Activated CD8-positive, alpha-beta memory T cell treated with anti-CD3 and anti-CD28 coated beads, Interleukin-2, amount 50 U/mL, for 1 hour (primary cell): ENCODE measurements around the gene CDC27.
"Not testable (repeated sequence)": the region's sequence is repeated elsewhere in the genome, so short reads cannot be mapped to it uniquely, and the experiment has no call there.

ENCODE experiments used
- DNase-seq: peaks from one replicate; pipeline ENCODE4 v3.0.0-alpha.2; 2020; ENCODE audit errors: extremely low read depth

The CDC27 gene

DNA sequence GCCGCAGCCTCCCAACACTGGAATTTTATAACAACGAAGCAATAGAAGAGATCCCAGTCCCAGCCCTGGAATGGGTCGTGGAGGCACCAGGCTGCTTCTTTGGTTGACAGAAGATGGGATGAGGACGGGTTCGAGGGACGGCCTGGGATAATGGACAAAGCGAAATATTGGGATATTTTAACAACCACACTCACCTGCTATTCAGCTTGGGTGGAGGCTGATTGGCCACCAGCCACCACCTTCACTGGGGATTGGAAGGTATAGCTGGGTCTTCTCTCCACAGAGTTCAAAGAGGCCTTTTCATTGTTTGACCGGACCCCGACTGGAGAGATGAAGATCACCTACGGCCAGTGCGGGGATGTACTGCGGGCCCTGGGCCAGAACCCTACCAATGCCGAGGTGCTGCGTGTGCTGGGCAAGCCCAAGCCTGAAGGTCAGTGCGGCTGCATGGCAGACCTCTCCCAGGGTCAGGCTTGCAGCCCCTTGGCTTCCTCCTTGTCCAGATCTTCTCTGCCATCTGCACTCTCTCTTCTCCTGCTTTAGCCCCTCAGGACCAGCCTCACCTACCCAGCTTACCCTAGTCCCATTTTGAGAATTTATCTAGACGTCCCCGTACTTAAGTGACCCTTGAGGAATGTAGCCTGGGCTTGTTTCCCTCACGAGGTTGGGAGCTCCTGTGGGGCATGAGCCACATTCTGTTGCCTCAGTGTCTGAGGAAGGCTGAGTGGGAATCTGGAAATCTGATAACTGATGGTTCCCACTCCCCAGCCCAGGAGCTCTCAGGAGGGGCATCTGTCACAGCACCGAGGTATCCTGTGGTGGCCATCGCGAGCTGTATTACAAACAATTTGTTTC is 30.8 kb upstream of the CDC27 start:
- DNase-seq = no peak

DNA sequence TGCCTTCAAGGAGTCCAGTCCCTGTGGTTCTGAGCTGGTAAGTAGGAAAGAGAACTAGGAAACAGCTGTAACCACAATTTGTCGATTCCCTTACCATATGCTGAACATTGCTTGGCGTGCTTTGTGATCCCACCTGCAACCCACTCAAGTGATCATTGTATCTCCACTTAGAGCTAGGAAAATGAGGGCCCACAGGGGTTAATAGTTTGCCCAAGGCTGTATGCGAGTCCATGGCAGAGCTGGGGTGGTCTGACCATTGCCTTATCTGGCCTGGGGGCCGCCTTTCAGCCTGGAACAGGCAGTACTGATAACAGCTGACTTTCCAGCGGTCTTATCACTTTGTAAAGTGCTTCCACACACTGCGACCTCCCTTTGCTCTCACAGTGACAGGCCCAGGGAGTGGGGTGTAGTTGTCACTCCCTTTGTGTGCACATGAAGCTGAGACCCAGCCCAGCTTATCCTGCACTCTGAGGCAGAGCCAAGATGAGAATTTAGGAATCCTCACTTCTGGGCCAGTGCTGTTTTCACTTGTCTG is 29.9 kb upstream of the CDC27 start:
- no peak for DNase-seq

DNA sequence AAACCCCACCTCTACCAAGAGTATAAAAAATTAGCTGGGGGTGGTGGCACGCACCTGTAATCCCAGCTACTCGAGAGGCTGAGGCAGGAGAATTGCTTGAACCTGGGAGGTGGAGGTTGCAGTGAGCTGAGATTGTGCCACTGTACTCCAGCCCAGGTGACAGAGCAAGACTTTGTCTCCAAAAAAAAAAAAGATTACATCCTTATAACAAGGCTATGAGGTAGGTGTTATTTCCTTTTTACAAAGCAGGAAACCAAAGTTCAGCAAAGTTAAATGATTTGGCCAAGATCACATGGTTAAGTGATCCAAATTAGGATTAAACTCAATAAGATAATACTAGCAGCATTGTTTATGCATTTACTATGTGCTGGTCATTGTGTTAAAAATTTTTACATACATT is 28.2 kb upstream of the CDC27 start:
- not testable (repeated sequence) for DNase-seq

DNA sequence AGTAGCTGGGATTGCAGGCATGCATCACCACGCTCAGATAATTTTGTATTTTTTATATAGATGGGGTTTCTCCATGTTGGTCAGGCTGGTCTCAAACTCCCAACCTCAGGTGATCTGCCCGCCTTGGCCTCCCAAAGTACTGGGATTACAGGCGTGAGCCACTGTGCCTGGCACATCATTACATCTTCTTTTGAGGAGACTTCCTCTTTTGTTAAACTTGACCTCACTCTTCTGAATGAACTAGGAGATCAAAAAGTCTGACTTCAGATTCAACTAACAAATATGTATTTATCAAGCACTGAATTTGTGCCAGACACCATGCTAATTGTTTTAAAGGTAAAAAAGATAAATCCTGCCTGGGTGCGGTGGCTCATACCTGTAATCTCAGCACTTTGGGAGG is 27.7 kb upstream of the CDC27 start:
- not testable (repeated sequence) for DNase-seq

DNA sequence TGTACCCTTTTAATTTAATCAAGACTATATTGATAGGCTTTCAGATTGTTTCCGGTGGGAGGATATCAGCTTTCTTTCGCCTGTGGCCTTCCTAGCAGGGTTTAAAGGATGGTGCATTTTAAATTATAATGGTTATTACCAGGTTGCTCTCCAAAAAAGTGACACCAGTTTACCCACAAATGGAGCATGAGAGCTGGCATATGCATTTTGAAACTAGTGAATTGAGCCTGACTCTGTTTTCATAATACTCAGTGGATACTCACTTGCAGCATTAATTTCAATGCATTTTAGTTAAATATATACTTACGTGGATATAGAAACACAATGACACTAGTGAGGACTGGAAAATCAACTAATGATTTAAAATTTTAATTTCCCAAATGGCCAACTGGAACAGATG is 25.8 kb upstream of the CDC27 start:
- no peak for DNase-seq

DNA sequence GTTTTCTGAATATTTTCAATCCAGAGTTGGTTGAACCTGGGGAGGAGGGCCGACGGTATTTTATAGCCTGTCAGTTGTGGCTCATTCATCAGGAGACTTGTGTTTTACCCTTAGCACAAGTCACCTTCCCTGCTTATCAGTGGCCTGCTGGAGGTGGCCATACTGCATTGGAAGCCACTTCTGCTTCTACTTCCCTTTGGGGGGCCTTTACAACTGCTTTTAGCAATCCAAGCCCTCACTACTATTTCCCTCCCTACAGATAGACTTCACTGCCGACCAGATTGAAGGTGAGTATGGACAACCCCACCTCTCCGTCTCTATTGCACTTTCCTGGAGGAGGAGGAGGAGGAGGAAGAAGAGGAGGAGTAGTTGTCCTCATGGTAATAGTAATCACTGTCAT is 24.4 kb upstream of the CDC27 start:
- DNase-seq = no peak

DNA sequence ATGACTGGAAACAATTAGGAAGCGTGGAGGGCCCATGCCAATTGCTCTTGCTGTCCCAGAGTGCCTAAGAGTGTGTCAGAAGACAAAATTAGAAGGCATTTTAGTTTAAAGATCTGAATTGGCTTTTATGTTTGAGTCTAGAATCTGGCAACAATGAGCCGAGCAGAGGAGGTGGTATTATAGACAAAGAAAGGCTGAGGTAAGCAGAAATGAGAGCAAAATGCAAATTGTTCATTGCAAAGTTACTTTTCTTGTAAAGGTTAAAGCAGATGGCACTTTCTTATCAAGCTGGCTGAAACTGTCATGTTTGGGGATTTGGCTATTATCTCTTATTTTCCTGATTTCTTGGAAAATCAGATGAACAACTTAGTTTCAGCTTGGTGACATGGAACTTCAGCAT is 23.4 kb upstream of the CDC27 start:
- DNase-seq = no peak

DNA sequence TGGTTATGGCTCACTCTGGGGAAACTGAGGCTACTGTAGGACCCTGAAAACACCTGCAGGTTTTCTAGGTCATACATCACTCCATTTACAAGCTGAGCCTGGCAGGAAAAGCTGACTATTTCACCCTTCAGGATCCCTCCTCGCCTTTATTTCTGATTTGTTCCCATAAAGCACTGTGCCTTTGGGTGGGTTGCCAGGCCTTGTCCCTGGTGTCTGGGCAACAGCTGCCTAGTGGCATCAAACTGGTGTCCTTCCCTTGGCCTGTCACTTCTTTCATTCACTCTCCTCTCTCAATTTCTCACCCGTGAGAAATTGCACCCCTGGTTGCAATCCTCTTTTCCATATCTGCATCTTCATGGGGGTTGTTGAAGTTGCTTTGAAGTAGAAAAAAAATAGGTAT is 21.7 kb upstream of the CDC27 start:
- DNase-seq = no peak

DNA sequence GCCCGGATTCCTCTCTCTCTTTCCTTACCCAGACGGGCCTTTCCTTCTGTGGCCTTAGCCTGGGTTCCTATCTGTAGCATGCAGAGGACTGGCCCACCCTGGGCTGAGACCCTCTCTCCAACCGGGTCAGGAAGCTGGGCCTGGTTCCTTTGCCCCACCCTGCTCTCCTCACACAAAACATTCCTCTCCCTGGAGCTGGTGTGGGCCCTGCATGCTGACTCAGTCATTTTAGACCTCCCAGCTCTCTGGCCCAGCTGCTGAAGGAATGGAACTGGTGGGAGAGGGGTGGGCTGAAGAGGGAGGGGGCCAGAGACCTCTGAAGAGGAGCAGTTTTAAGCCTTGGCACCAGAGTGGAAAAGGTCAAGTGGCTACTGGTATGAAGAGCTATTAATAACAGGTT is 21.0 kb upstream of the CDC27 start:
- DNase-seq = no peak

DNA sequence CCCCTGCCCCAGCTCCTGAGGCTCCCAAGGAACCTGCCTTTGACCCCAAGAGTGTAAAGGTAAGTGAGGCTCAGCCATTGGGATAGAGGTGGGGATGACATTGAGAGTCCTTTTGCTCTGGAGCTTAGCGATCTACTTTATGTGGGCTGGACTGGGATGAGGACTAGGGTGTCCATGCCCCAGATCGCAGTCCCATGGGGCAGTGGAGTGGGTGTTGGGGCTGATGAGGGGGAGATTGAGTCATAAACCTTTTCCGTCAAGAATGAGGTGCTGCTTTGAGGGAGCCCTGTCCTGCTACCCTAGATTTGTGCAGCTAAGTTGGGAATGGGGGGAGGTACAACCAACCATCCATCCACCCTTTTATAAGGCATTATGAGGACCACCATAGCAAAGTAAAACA is 20.4 kb upstream of the CDC27 start:
- DNase-seq = no peak

DNA sequence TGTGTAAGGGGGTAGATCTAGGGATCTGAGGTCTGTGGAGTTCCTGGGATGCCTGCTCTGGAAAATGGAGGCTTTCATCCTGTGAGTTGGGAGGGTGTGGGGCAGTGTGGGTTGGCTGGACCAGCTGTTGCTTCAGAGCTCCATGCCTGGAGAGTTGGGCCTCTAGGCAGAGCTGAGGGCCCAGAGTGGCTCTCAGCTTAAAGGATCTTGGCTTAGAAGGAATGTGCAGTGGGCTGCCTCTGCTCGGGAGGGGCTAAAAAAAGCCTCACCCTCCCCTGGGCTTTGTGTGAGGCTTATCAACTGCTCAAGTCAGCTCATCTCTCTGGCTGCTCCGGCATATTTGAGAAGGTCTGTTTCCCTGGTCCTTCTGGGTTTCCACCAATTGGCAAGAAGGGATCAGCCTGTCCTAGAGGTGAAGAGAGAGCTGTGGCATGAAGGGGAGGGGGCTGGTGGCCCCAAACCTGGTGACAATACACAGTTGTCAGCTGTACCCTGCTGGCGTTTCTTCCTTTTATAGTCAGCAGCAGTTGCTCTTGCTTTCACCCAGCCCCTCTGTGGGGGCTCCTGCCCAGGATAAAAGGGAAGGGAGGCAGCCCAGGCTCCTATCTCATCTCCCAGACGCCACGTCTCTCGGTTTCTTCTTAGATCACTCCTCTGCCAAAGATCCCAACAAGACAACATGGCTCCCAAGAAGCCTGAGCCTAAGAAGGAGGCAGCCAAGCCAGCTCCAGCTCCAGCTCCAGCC is 19.8 kb upstream of the CDC27 start, which contains the start of gene MYL4:
Gene MYL4, plus strand, starts transcription at position 605 of the 745 bp plus-strand sequence. Its CDS starts 75 bp downstream, at position 680.
- no peak for DNase-seq

DNA sequence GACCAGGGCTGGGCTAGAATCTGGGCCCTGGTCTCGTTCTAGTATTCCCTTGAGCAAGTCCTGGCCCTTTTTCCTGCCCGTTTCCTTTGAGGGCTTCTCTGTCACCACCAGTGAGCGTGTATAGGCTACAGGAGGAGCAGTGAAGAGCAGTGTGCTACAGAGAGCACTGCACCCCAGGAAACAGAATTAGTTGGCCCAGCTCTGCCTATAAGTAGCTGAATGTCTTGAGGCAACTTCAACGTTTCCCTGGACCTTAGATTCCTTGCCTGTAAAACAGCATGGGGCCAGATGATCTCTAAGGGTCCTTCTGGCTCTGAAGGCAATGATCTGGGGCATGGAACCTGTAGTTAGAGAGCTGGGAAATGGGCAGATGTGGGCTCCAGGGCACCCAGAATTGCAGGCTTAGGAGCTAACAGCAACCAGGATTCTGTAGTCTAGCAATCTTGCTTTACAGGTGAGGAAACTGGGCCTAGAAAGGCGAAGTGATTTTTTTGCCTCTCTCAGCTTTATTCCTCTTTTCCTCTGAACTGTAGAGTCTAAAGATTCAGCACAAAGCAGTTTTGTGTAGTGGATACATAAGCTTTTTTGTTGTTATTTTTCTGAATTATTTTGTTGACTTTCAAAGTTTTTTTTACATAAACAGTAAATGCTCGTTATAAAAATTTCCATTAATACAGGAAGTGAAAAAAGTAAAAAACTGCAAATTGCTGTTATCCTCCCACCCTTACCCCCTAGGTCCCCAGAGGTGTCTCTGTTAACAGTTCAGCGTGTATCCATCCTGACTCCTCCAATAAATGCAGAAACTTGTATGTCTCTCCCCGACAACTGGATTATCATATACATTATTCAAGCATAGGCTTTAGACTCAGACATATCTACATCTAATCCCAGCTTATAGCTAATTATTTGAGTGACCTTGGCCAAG is 18.3 kb upstream of the CDC27 start:
- no peak for DNase-seq

DNA sequence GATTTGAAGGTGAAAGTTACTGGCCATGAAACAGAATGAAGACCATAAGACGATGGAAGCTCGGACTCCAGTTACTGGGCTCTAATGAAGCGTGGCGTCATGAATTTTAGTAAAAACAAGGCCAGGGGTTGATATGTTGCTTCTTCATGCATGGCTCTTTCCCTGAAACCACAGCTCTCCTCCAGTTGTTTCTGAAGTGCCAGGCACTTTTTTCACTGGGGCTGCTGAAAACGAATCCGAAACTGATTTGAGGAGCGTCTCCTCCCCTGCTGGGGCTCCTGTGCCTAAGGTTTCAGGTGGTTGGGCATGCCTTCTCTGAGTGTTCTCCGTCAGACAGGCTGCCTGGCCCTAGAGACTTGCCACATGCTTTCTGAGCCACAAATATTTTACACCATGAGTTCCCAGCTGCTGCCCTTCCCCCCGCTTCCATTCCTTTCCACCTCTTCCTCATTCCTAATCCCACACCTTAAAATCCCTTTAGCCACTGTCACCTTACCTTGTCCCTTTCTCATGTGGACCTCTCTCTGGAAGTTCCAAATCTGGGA is 16.4 kb upstream of the CDC27 start:
- DNase-seq = no peak

DNA sequence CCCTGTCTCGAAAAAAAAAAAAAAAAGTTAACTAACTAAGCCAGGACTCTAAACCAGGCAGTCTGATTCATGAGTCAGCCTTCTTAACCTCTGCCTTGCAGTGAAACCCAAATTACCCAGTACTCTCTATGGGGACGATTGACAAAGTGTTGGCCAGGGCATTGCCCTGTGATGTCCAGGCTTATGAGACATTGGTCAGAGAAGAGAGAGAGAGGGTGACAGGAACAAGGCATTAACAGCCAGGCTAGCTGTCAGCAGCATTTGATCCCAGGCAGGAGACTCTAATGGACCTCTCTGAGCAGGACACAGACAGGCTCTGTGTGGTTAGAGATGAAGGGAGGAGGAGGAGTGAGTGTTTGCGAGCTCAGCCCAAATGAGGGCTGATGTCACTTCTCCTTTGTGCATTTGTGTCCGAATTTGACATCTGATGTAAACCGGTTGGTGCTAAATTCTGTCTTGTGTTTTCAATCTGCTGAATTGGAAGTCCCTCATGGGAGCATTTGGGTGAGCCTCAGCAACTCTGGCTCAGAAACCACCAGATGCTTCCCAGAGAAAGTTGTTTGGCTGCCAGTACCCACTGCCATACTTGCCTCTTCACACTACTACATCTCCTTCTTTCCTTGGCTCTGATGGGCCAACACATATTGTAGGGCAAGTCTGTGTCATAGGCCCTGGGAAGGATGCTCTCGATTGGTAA is 15.8 kb upstream of the CDC27 start:
- no peak for DNase-seq

DNA sequence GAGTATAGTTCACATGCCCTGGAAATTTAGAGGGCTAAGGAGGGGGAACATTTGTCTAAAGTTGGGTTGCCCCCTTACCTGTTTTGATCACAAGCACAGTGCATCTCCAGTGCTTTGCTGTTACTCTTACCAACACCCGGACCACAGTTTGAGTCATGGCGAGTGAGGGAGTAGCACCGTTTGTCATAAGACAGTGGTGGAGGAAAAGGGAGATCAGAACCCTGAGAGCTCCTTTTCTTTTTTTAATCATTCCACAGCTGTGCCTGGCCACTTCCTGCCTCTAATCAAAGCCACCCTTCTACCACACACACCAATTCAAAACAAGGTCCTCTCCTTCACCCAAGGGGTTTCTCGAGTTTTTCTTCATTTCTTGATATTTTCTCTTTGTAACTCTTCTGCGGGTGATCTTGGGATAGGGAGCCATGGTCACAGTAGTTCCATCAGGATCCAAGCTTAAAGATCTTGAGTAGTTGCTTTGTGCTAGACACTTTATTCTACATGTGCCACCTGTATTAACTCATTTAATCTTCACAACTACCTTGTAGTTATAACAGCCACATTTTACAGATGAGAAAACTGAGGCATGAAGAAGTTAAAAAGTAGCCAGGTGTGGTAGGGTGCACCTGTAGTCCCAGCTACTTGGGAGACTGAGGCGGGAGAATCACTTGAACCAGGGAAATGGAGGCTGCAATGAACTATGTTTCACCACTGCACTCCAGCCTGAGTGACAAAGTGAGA is 15.1 kb upstream of the CDC27 start:
- DNase-seq = no peak

DNA sequence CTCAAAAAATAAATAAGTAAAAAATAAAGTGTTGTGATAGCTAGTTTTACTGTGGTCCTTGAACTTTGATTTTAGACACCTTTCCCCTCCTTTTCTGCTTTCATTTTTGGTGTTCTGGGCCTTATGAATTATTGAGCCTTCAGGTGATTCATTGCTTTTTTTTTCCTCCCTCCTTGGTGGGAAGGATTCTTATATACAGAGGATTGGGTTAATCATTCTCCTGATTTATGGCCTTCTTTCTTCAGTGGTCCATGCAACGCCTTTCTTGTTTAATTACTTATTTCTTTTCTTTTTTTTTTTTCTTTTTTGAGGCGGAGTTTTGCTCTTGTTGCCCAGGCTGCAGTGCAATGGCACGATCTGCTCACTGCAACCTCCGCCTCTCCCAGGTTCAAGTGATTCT is 12.1 kb upstream of the CDC27 start:
- no peak for DNase-seq

DNA sequence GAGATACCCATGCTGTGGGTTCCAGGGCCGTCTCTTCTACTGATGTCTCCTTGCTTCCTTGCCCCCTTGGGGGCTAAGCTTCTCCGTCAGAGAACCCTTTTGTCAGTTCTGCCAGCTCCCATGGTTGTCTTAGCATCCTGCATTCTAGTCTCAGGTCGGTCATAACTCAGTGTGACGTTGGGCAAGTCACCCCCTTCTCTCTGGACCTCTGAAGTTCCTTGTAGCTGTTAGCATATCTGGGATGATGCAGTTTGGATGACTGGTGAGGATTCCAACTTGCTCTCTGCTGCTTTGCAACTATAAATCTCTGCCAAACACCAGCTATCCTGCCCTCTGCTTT is 11.2 kb upstream of the CDC27 start:
- no peak for DNase-seq

DNA sequence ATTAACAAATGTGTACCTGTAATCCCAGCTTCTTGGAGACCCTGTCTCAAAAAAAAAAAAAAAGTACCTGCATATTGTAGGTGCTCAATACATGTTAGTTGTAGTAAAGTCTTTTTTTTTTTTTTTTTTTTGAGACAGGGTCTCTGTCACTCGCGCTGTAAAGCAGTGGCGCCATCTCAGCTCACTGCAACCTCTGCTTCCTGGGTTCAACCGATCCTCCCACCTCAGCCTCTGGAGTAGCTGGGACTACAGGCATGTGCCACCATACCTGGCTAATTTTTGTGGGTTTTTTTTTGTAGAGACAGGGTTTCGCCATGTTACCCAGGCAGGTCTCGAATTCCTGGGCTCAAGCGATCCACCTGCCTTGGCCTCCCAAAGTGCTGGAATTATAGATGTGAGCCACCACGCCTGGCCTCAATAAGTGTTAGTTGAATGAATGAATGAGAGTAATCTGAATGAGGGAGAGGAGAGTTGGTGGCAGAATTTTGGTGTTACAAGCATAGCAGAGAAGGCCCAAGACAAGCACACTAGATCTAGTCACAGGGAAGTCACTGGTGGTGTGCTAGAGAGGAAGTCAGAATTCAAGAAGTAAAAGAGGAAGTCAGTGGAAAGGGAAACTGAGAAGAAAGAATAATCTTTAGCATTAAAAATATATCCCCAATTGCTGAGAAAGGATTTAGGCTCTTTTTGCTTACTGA is 10.7 kb upstream of the CDC27 start:
- no peak for DNase-seq

DNA sequence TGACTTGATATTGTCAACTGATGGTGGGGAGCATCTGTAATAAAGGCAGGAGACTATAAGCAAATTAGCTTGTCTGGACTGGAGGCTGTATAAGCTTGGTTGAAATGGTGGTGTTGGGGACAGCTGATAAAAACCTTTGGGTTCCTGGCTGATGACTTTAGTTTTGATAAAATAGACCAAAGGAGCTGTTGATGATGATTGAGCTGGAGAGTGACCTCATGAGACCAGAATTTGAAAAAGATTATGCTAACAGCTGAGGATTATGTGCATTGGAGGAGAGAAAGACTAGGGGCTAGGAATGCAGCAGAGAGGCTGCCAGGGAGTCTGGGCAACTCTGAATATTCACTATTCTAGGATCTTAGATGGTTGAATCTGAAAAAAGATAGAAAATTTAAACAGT is 8.7 kb upstream of the CDC27 start:
- no peak for DNase-seq
